GM12874 (cell line): ENCODE measurements around the gene TUBGCP4.

Source experiments
- TF ChIP-seq, protein P1 (sequence below): IDR thresholded peaks from 2 replicates; pipeline ENCODE4 v1.5.1; 2011; ENCODE audit warnings: low read depth, mild to moderate bottlenecking, control low read depth, low read length, moderate library complexity; ENCODE audit not compliant: insufficient read depth

Gene TUBGCP4

GRCh38 chr15:43382310-43382709 lies 11.4 kb downstream of the TUBGCP4 start:
- TF ChIP-seq, protein P1, sequence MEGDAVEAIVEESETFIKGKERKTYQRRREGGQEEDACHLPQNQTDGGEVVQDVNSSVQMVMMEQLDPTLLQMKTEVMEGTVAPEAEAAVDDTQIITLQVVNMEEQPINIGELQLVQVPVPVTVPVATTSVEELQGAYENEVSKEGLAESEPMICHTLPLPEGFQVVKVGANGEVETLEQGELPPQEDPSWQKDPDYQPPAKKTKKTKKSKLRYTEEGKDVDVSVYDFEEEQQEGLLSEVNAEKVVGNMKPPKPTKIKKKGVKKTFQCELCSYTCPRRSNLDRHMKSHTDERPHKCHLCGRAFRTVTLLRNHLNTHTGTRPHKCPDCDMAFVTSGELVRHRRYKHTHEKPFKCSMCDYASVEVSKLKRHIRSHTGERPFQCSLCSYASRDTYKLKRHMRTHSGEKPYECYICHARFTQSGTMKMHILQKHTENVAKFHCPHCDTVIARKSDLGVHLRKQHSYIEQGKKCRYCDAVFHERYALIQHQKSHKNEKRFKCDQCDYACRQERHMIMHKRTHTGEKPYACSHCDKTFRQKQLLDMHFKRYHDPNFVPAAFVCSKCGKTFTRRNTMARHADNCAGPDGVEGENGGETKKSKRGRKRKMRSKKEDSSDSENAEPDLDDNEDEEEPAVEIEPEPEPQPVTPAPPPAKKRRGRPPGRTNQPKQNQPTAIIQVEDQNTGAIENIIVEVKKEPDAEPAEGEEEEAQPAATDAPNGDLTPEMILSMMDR: no peak

GRCh38 chr15:43383070-43383469 lies 12.2 kb downstream of the TUBGCP4 start:
- TF ChIP-seq, protein P1: no peak

GRCh38 chr15:43390723-43391122 lies 19.8 kb downstream of the TUBGCP4 start:
- TF ChIP-seq, protein P1: no peak

- TF ChIP-seq, protein P1: no peak
Measured at GRCh38 chr15:43402255-43402654, 31.4 kb downstream of the TUBGCP4 start.

GRCh38 chr15:43403616-43404015 lies 32.7 kb downstream of the TUBGCP4 start:
- TF ChIP-seq, protein P1: no peak

DNA sequence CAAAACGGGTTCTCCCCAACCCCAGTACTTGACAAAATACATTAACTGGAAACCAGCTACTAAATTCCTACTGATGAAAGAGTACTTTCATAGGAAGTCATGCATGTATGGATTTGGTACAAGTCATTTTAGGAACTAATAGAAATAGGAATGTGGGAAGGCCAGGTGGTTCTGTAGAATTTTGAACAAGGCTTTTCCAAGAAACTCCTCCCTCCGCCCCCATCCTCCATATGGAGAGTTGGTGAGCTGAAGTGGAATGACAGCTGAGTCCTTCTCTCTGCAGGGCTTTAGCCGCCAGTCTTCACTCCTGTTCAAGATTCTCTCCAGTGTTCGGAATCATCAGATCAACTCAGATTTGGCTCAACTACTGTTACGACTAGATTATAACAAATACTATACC lies 33.2 kb downstream of the TUBGCP4 start:
- TF ChIP-seq, protein P1: no peak

GRCh38 chr15:43406189-43406588 lies 35.3 kb downstream of the TUBGCP4 start:
- TF ChIP-seq, protein P1: no peak

- TF ChIP-seq, protein P1: no peak
Measured at GRCh38 chr15:43406808-43407207, 35.9 kb downstream of the TUBGCP4 start.
